ENCODE results near the gene CNNM2. TPM values are rescaled to one million over a fixed set of nuclear protein-coding genes. Genes with fewer than 3 reads are reported as not detected.

CNNM2 gene
- polyA plus RNA-seq (ENCODE audit: insufficient read length in 3 of 3): 10 to 100 TPM in 1 of 3 donors, 1 to 10 TPM in 2; 9.3 to 12.5 (median 9.5) TPM

- DNase-seq (ENCODE audit: low read depth in 3 of 3, low spot score in 2 of 3): peak; percentile 96 to 99 (median 97)
Observed at GRCh38 chr10:102917962-102918816, at the start of gene CNNM2. Gene CNNM2, plus strand, starts transcription at chr10:102918294. Its CDS starts 187 bp downstream, at chr10:102918481.

GRCh38 chr10:102868911-102869257, 49.2 kb upstream of the CNNM2 start:
- DNase-seq (ENCODE audit: low read depth in 3 of 3, low spot score in 2 of 3): peak in 1 of 3 donors; percentile 3

- peak in 2 of 3 donors; percentile 18 to 39 for DNase-seq (ENCODE audit: low read depth in 3 of 3, low spot score in 2 of 3)
Observed at GRCh38 chr10:102869258-102870198, 48.6 kb upstream of the CNNM2 start, which contains the start of gene AS3MT. Gene AS3MT, plus strand, starts transcription at chr10:102869470. Its CDS starts 123 bp downstream, at chr10:102869593.

GRCh38 chr10:102870221-102870620, 47.9 kb upstream of the CNNM2 start:
- DNase-seq (ENCODE audit: low read depth in 3 of 3, low spot score in 2 of 3): no peak

GRCh38 chr10:102872163-102872562, 45.9 kb upstream of the CNNM2 start:
- DNase-seq (ENCODE audit: low read depth in 3 of 3, low spot score in 2 of 3): no peak

GRCh38 chr10:102876747-102877153, 41.3 kb upstream of the CNNM2 start:
- no peak for DNase-seq (ENCODE audit: low read depth in 3 of 3, low spot score in 2 of 3)

GRCh38 chr10:102878629-102879028, 39.5 kb upstream of the CNNM2 start:
- DNase-seq (ENCODE audit: low read depth in 3 of 3, low spot score in 2 of 3): no peak

- DNase-seq (ENCODE audit: low read depth in 3 of 3, low spot score in 2 of 3): no peak
Observed at GRCh38 chr10:102880256-102880655, 37.8 kb upstream of the CNNM2 start.

GRCh38 chr10:102888048-102888447, 30.0 kb upstream of the CNNM2 start:
- no peak for DNase-seq (ENCODE audit: low read depth in 3 of 3, low spot score in 2 of 3)

GRCh38 chr10:102894466-102895213, 23.5 kb upstream of the CNNM2 start:
- no peak for DNase-seq (ENCODE audit: low read depth in 3 of 3, low spot score in 2 of 3)

GRCh38 chr10:102900006-102900405, 18.1 kb upstream of the CNNM2 start:
- DNase-seq (ENCODE audit: low read depth in 3 of 3, low spot score in 2 of 3): no peak

GRCh38 chr10:102904346-102904745, 13.7 kb upstream of the CNNM2 start:
- no peak for DNase-seq (ENCODE audit: low read depth in 3 of 3, low spot score in 2 of 3)

- no peak for DNase-seq (ENCODE audit: low read depth in 3 of 3, low spot score in 2 of 3)
Observed at GRCh38 chr10:102906507-102906906, 11.6 kb upstream of the CNNM2 start.

DNA sequence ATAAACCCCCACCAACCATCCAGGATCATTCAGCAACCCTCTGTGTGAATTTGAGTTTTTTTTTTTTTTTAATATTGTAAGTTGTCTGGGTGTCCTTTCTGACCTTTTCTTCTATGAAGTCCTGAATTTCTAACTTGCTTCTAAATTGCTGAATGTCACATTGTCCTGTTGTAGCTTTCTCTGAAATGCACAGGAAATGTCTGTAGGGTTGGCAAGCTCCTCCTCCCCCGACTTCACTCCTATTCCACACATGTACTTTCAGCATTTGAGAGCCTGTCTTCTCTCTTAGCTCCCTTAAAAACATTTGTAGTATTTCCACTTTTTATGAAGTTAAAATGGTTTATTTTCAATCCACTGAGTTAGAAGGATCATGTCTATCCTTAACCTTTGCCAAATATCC, 3.3 kb upstream of the CNNM2 start:
- no peak for DNase-seq (ENCODE audit: low read depth in 3 of 3, low spot score in 2 of 3)

DNA sequence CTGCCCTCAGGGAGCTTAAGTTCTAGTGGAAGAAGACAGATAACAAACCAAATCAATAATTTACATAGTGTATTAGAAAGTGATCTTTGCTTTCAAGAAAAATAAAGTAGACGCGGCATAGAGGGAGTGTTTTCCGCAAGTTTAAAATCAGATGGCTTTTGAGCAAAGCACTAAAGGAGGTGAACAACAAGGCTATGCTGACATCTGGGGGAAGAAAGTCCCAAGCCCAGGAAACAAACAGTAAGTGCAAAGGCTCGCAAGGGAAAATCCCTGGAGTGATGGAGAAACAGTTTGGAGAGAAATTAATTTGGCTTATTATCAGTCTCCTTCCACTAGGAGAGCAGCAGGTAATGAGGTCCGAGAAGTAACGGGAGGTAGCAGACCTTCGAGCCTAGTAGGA, 1.9 kb upstream of the CNNM2 start:
- no peak for DNase-seq (ENCODE audit: low read depth in 3 of 3, low spot score in 2 of 3)

- no peak for DNase-seq (ENCODE audit: low read depth in 3 of 3, low spot score in 2 of 3)
Observed at GRCh38 chr10:102917314-102917961, 656 bp upstream of the CNNM2 start.

GRCh38 chr10:102918817-102919245, 737 bp downstream of the CNNM2 start:
- DNase-seq (ENCODE audit: low read depth in 3 of 3, low spot score in 2 of 3): no peak

DNA sequence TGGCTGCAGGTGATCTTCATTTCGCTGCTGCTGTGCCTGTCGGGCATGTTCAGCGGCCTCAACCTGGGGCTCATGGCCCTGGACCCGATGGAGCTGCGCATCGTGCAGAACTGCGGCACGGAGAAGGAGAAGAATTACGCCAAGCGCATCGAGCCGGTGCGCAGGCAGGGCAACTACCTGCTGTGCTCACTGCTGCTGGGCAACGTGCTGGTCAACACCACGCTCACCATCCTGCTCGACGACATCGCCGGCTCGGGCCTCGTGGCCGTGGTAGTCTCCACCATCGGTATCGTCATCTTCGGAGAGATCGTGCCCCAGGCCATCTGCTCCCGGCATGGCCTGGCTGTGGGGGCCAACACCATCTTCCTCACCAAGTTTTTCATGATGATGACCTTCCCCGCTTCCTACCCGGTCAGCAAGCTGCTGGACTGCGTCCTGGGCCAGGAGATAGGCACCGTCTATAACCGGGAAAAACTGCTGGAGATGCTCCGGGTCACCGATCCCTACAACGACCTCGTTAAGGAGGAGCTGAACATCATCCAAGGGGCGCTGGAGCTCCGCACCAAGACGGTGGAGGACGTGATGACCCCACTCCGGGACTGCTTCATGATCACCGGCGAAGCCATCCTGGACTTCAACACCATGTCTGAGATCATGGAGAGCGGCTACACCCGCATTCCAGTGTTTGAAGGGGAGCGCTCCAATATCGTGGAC, 1.3 kb downstream of the CNNM2 start:
- no peak for DNase-seq (ENCODE audit: low read depth in 3 of 3, low spot score in 2 of 3)

DNA sequence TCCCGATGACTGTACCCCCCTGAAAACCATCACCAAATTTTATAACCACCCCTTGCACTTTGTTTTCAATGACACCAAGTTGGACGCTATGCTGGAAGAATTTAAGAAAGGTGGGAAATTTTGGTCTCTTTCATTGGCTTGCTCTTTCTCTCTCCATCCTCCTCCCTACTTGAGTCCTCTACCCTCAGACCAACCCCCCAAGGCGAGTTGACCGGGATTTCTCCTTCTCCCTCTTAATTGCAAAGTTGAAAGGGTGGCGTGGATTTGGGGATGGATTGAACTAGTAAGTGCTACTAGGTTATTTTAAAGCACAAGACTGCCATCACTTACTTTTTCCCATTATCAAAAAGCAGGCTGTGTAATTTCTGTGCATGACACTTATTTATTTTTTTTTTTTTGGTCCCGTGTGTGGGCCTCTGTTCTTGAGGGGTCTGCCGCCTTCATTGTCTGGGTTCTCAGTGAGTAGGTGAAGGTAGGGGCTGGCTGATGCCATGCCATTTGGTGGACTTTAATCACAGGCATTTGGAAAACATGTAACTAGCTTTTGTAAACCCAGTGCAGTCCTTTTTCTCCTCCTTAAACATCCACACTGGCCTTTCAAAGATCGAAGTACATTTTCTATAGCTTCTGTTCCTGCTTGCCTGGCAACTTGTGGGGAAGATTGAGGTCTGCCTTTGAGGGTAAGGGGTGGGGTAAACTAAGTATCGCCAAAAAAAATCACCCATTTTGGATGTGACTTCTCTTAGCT, 2.1 kb downstream of the CNNM2 start:
- no peak for DNase-seq (ENCODE audit: low read depth in 3 of 3, low spot score in 2 of 3)
